Caco-2 (cell line): Measurements from ENCODE around the gene MTOR. TPM values are rescaled to one million over a fixed set of nuclear protein-coding genes. Genes with fewer than 3 reads are reported as not detected.

Source experiments
- BruUV-seq: library from RNA; stranded (reverse); fragments of 400-500 nt; replicated peaks from 2 replicates; lab custom pipeline; 2021; lab: Mats Ljungman, UMichigan
- CTCF ChIA-PET: fragments of 300-600 bp; sonication (Branson Sonifier 250); formaldehyde crosslinking; loops from one replicate; lab custom pipeline; 2022; ENCODE audit warnings: antibody characterized with exemption; lab: Charles Lee
- POLR2A ChIA-PET: fragments of 300-600 bp; sonication (Branson Sonifier 250); formaldehyde crosslinking; loops from one replicate; lab custom pipeline; 2022; ENCODE audit warnings: antibody characterized with exemption; lab: Charles Lee
- DNase-seq, 2 experiments: peaks; one replicate each; pipeline versions ENCODE4 v3.0.0 to v3.0.0-alpha.2; 2020 to 2022
- H3K27me3 ChIP-seq: replicated peaks from 2 replicates; pipeline ENCODE4 v1.6.0; 2011; ENCODE audit warnings: low read length; ENCODE audit not compliant: control insufficient read depth, insufficient read depth
- H3K36me3 ChIP-seq: 2 replicates; pipeline ENCODE4 v1.5.1; 2011; ENCODE audit warnings: low read length; ENCODE audit not compliant: control insufficient read depth, insufficient read depth
- H3K4me1 ChIP-seq: fragments of 250-450 bp; sonication (Bioruptor Pico); 2 replicates; pipeline ENCODE4 v1.5.1; 2020; ENCODE audit warnings: mild to moderate bottlenecking
- H3K4me3 ChIP-seq: 2 replicates; pipeline ENCODE4 v1.5.1; 2011; ENCODE audit warnings: low read depth, mild to moderate bottlenecking, control low read depth, low read length
- H3K9me3 ChIP-seq: fragments of 250-450 bp; sonication (Bioruptor Pico); 2 replicates; pipeline ENCODE4 v1.5.1; 2020; ENCODE audit warnings: mild to moderate bottlenecking, moderate library complexity
- H3K27ac Mint-ChIP-seq: one replicate; pipeline ENCODE4 v1.8.0; 2022; ENCODE audit warnings: mixed read lengths; ENCODE audit not compliant: unreplicated experiment
- H3K27me3 Mint-ChIP-seq: one replicate; pipeline ENCODE4 v1.8.0; 2022; ENCODE audit warnings: mixed read lengths; ENCODE audit not compliant: insufficient read depth, unreplicated experiment
- H3K36me3 Mint-ChIP-seq: one replicate; pipeline ENCODE4 v1.8.0; 2022; ENCODE audit warnings: mild to moderate bottlenecking, mixed read lengths; ENCODE audit not compliant: insufficient read depth, unreplicated experiment
- H3K4me1 Mint-ChIP-seq: one replicate; pipeline ENCODE4 v1.8.0; 2022; ENCODE audit warnings: low read depth, mixed read lengths; ENCODE audit not compliant: unreplicated experiment
- H3K4me3 Mint-ChIP-seq: one replicate; pipeline ENCODE4 v1.8.0; 2022; ENCODE audit warnings: mild to moderate bottlenecking, moderate library complexity, mixed read lengths; ENCODE audit not compliant: unreplicated experiment
- H3K9me3 Mint-ChIP-seq: one replicate; pipeline ENCODE4 v1.8.0; 2022; ENCODE audit warnings: mixed read lengths; ENCODE audit not compliant: unreplicated experiment
- intact Hi-C: fragments of 100-400 bp; cut with micrococcal nuclease; formaldehyde crosslinking; loops from one replicate; pipeline ENCODE4 v1.10.0; 2022; ENCODE audit not compliant: unreplicated experiment
- total RNA-seq: library from RNA; stranded (reverse); gene quantifications from 2 replicates; pipeline ENCODE4 v1.2.3, GENCODE V29; 2022
- TF ChIP-seq, protein P1 (sequence below), 2 experiments: fragments of 200-600 bp in 1 of 2; IDR thresholded peaks; 1 replicate in 1 of 2; 2 replicates in 1 of 2; pipeline versions ENCODE4 v1.5.1 to v1.8.0; 2011 to 2022; ENCODE audit warnings: antibody characterized with exemption in 1 of 2, control low read depth in 1 of 2, inconsistent platforms in 1 of 2, low read depth in 1 of 2, low read length in 1 of 2, mild to moderate bottlenecking in 1 of 2, moderate library complexity in 1 of 2; ENCODE audit not compliant: insufficient read depth in 1 of 2, severe bottlenecking in 1 of 2, unreplicated experiment in 1 of 2

The MTOR gene
- total RNA-seq, 1 experiment from 2014 or later = 45.7 TPM

- ChIA-PET POLR2A (no interaction called here), CTCF (interaction anchor here (0.5 kb wide), 1 partner anchor 219 kb away, joined by 4 read pairs; no protein-coding TSS in a partner anchor)
- TF ChIP-seq, protein P1, sequence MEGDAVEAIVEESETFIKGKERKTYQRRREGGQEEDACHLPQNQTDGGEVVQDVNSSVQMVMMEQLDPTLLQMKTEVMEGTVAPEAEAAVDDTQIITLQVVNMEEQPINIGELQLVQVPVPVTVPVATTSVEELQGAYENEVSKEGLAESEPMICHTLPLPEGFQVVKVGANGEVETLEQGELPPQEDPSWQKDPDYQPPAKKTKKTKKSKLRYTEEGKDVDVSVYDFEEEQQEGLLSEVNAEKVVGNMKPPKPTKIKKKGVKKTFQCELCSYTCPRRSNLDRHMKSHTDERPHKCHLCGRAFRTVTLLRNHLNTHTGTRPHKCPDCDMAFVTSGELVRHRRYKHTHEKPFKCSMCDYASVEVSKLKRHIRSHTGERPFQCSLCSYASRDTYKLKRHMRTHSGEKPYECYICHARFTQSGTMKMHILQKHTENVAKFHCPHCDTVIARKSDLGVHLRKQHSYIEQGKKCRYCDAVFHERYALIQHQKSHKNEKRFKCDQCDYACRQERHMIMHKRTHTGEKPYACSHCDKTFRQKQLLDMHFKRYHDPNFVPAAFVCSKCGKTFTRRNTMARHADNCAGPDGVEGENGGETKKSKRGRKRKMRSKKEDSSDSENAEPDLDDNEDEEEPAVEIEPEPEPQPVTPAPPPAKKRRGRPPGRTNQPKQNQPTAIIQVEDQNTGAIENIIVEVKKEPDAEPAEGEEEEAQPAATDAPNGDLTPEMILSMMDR (IDR thresholded peaks at IDR 0.05; ENCODE audit: insufficient read depth in 1 of 2, low read depth in 1 of 2, low read length in 1 of 2, severe bottlenecking in 1 of 2, unreplicated experiment in 1 of 2) = no peak
- H3K27me3 Mint-ChIP-seq = no peaks in the 10 kb centered on the region
- Histone ChIP-seq H3K4me1 (no peaks in the 10 kb centered on the region), H3K27me3 (no peaks in the 10 kb centered on the region), H3K36me3 (no peaks in the 10 kb centered on the region; the same call in 1 of the 2 replicates), H3K9me3 (no peaks in the 10 kb centered on the region), H3K4me3 (no peak overlapping the region)
- no peaks in the 10 kb centered on the region for H3K9me3 Mint-ChIP-seq
- BruUV-seq = no TSS peak
- H3K4me1 Mint-ChIP-seq = no peaks in the 10 kb centered on the region
- H3K4me3 Mint-ChIP-seq = no peak overlapping the region
- intact Hi-C loops = no loop called here
- DNase-seq = no peak
- H3K27ac Mint-ChIP-seq = no peak overlapping the region
- peaks cover 29% of the 10 kb centered on the region for H3K36me3 Mint-ChIP-seq
These were observed 116.6 kb downstream of the MTOR start for GRCh38 chr1:11145741-11146140.

- Histone ChIP-seq H3K9me3 (no peaks in the 10 kb centered on the region), H3K4me3 (no peak overlapping the region), H3K4me1 (no peaks in the 10 kb centered on the region), H3K36me3 (no peaks in the 10 kb centered on the region; the same call in 1 of the 2 replicates), H3K27me3 (no peaks in the 10 kb centered on the region)
- POLR2A ChIA-PET = no interaction called here
- Mint-ChIP-seq H3K9me3 (no peaks in the 10 kb centered on the region), H3K27ac (no peak overlapping the region), H3K4me3 (no peak overlapping the region), H3K36me3 (peaks cover 25% of the 10 kb centered on the region), H3K4me1 (no peaks in the 10 kb centered on the region), H3K27me3 (no peaks in the 10 kb centered on the region)
- TF ChIP-seq, protein P1 (IDR thresholded peaks at IDR 0.05; ENCODE audit: insufficient read depth in 1 of 2, low read depth in 1 of 2, low read length in 1 of 2, severe bottlenecking in 1 of 2, unreplicated experiment in 1 of 2) = no peak
- no TSS peak for BruUV-seq
- intact Hi-C loops = loop anchor here (1.0 kb wide), 1 partner anchor 8 kb away; no protein-coding TSS in a partner anchor
- DNase-seq = no peak
- CTCF ChIA-PET = no interaction called here
These were observed 117.6 kb downstream of the MTOR start for GRCh38 chr1:11144570-11145256.

- H3K4me1 ChIP-seq = no peaks in the 10 kb centered on the region
- POLR2A ChIA-PET = no interaction called here
- Mint-ChIP-seq H3K9me3 (no peaks in the 10 kb centered on the region), H3K4me3 (no peak overlapping the region), H3K36me3 (peaks cover 20% of the 10 kb centered on the region), H3K27ac (no peak overlapping the region), H3K4me1 (no peaks in the 10 kb centered on the region), H3K27me3 (no peaks in the 10 kb centered on the region)
- no TSS peak for BruUV-seq
- CTCF ChIA-PET = no interaction called here
- intact Hi-C loops = loop anchor here (1.0 kb wide), 1 partner anchor 8 kb away; no protein-coding TSS in a partner anchor
- no peaks in the 10 kb centered on the region for H3K9me3 ChIP-seq
- no peak overlapping the region for H3K4me3 ChIP-seq
- H3K36me3 ChIP-seq = no peaks in the 10 kb centered on the region; the same call in 1 of the 2 replicates
- H3K27me3 ChIP-seq = no peaks in the 10 kb centered on the region
- TF ChIP-seq, protein P1 (IDR thresholded peaks at IDR 0.05; ENCODE audit: insufficient read depth in 1 of 2, low read depth in 1 of 2, low read length in 1 of 2, severe bottlenecking in 1 of 2, unreplicated experiment in 1 of 2) = no peak
- DNase-seq = no peak
These were observed 118.4 kb downstream of the MTOR start for GRCh38 chr1:11143907-11144306.
